ENCODE data around the gene MALAT1. TPM values are rescaled to one million over a fixed set of nuclear protein-coding genes. Genes with fewer than 3 reads are reported as not detected.

The MALAT1 gene
- total RNA-seq, 1 experiment from 2014 or later = 6,000 TPM

DNA sequence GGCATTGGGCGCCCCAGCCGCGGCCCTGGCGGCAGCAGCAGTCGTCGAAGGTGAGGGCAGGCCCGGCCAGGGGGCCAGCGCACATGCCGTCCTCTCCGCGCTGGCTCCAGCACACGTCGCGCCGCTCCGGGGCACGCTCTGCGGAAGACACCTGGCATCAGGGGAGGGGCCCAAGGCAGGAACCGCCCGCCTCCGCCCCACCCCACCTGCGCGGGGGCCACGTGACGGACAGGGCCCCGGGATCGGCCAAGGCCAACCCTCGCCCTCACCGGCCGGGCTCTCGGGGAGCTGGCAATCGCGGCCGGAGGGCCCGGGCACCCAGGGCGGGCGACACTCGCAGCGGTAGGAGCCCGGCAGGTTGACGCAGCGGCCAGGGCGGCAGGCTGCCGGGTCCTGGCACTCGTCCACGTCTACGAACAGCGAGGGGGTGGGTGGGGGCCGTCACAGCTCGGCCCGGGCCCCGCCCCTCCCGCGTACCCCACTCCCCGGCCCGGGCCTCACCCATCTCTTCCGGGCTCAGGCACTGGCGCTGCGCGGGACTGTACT is 41.0 kb downstream of the MALAT1 start:
- H3K27me3 ChIP-seq (ENCODE audit: insufficient read depth, low read length) = no peaks in the 10 kb centered on the region
- no peaks in the 10 kb centered on the region for H4K20me1 ChIP-seq (ENCODE audit: insufficient read depth)
- no peaks in the 10 kb centered on the region for H3K9me2 ChIP-seq (ENCODE audit: insufficient read depth)
- H3K4me1 ChIP-seq (ENCODE audit: control insufficient read depth in 1 of 2, insufficient read depth in 2 of 2, low read length in 2 of 2) = peaks cover 13 to 39% of the 10 kb centered on the region in 2 experiments; a peak in 3 of 4 replicates
- peak overlapping the region; percentile 94 for H3K4me2 ChIP-seq (ENCODE audit: low read length)
- H3K4me3 ChIP-seq (replicated peaks in 1 of 2; ENCODE audit: low read depth in 1 of 2, low read length in 2 of 2) = peak overlapping the region; percentile 68 to 85
- peak; percentile 62 for DNase-seq (ENCODE audit: low read depth, low spot score)
- TF ChIP-seq POLR2A (IDR thresholded peaks at IDR 0.05; ENCODE audit: borderline replicate concordance, extremely low read depth, insufficient read depth, insufficient read length) (peak; percentile 58), ZFX (IDR thresholded peaks at IDR 0.05) (peak; percentile 75; the same call in 1 of the 2 replicates), SP1 (IDR thresholded peaks at IDR 0.05; ENCODE audit: low read depth) (no peak), POLR2AphosphoS5 (IDR thresholded peaks at IDR 0.05; ENCODE audit: low read depth, low read length) (peak; percentile 64), CEBPB (IDR thresholded peaks at IDR 0.05; ENCODE audit: low read depth) (no peak)
- peak overlapping the region; percentile 82 for H3K9ac ChIP-seq (ENCODE audit: low read length)
- ChIA-PET RAD21 (ENCODE audit: low non-redundant PET in 1 of 2, low total read pairs in 2 of 2, uncharacterized antibody in 2 of 2, unreplicated experiment in 2 of 2) (interaction anchor here (0.6 to 3.3 kb wide), 15 partner anchors 10 to 443 kb away, joined by 3 to 32 read pairs (median 4); partner anchors contain the start of genes FAM89B (in 2 of the 2), SCYL1 (in 1 of the 2) and ZNRD2 (in 1 of the 2)), POLR2A (interaction anchor here (0.7 to 2.8 kb wide), 13 partner anchors 15 to 117 kb away, joined by 3 to 16 read pairs (median 6); partner anchors contain the start of genes FAM89B, LTBP3, MALAT1 and NEAT1), CTCF (interaction anchor here (0.6 to 4.6 kb wide), 14 partner anchors 11 to 505 kb away, joined by 3 to 89 read pairs (median 4); partner anchors contain the start of genes EHBP1L1, FAM89B, KCNK7 and LTBP3)
- H3K79me2 ChIP-seq (ENCODE audit: insufficient read depth, low read length) = peaks cover 24% of the 10 kb centered on the region
- H3K27ac ChIP-seq (ENCODE audit: low read depth, low read length) = peak overlapping the region; percentile 100
- H2AFZ ChIP-seq (ENCODE audit: low read depth, low read length, poor library complexity, severe bottlenecking) = no peak overlapping the region
- peaks cover 3 to 4% of the 10 kb centered on the region in 2 experiments; a peak in 3 of 4 replicates for H3K36me3 ChIP-seq (ENCODE audit: control insufficient read depth in 1 of 2, insufficient read depth in 2 of 2, low read length in 2 of 2)
- peak; percentile 74 for ATAC-seq
- BruUV-seq (replicated peaks) = no TSS peak
- H3K9me3 ChIP-seq (ENCODE audit: control insufficient read depth in 1 of 2, insufficient read depth in 1 of 2, low read depth in 1 of 2, low read length in 2 of 2) = no peaks in the 10 kb centered on the region
- intact Hi-C loops (cut with micrococcal nuclease) = loop anchor here (1.0 kb wide), 1 partner anchor 30 kb away; the partner anchor contains the start of gene ZNRD2

DNA sequence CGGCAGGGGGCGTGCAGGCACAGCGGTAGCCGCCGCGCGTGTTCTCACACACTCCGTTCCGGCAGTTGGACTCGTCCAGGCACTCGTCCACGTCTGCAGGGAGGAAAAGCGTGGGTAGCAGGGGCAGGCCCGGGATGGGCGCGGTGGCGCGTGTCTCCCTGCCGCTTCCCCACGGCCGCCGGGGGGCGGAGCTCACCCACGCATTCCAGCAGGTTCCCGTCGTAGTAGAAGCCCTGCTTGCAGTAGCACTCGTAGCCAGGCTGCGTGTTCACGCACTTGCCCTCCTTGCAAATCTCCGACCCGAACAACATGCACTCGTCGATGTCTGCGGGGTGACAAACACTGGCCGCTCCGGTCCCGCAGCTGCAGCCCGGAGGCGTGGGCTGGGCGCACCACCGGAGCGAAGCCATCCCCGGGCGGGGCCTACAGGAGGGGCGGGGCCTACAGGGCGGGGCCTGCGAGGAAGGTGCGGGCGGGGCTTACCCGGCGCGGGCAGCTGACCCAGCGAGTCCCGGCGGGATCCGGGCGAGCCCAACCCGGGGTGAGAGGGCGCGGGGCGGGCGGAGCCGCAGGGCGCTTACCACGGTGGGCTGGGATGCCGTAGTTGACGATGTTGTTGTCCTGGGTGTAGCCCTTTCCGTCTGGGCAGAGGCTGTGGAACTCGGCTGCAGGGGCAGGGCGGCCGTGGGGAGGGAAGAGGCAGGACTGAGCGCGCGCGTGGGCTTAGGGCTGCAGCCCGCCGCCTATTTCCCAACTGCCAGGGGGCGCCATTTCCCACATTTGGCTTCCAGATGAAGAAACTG is 41.6 kb downstream of the MALAT1 start:
- Histone ChIP-seq H3K4me3 (replicated peaks in 1 of 2; ENCODE audit: low read depth in 1 of 2, low read length in 2 of 2) (peak overlapping the region; percentile 68 to 85), H3K4me1 (ENCODE audit: control insufficient read depth in 1 of 2, insufficient read depth in 2 of 2, low read length in 2 of 2) (peaks cover 13 to 39% of the 10 kb centered on the region in 2 experiments; a peak in 3 of 4 replicates), H3K9me3 (ENCODE audit: control insufficient read depth in 1 of 2, insufficient read depth in 1 of 2, low read depth in 1 of 2, low read length in 2 of 2) (no peaks in the 10 kb centered on the region), H4K20me1 (ENCODE audit: insufficient read depth) (no peaks in the 10 kb centered on the region), H3K36me3 (ENCODE audit: control insufficient read depth in 1 of 2, insufficient read depth in 2 of 2, low read length in 2 of 2) (peaks cover 3 to 8% of the 10 kb centered on the region in 2 experiments; a peak in 3 of 4 replicates), H3K4me2 (ENCODE audit: low read length) (peak overlapping the region; percentile 94), H3K9me2 (ENCODE audit: insufficient read depth) (no peaks in the 10 kb centered on the region), H3K27me3 (ENCODE audit: insufficient read depth, low read length) (no peaks in the 10 kb centered on the region), H3K79me2 (ENCODE audit: insufficient read depth, low read length) (peaks cover 24% of the 10 kb centered on the region), H3K9ac (ENCODE audit: low read length) (peak overlapping the region; percentile 82), H3K27ac (ENCODE audit: low read depth, low read length) (peak overlapping the region; percentile 100), H2AFZ (ENCODE audit: low read depth, low read length, poor library complexity, severe bottlenecking) (no peak overlapping the region)
- intact Hi-C loops (cut with micrococcal nuclease) = loop anchor here (1.0 kb wide), 1 partner anchor 30 kb away; the partner anchor contains the start of gene ZNRD2
- ATAC-seq = peak; percentile 73
- BruUV-seq (replicated peaks) = no TSS peak
- ChIA-PET RAD21 (ENCODE audit: low non-redundant PET in 1 of 2, low total read pairs in 2 of 2, uncharacterized antibody in 2 of 2, unreplicated experiment in 2 of 2) (interaction anchor here (0.6 to 3.3 kb wide), 12 partner anchors 11 to 444 kb away, joined by 3 to 32 read pairs (median 4); partner anchors contain the start of genes FAM89B (in 2 of the 2), SCYL1 (in 1 of the 2) and ZNRD2 (in 1 of the 2)), POLR2A (interaction anchor here (0.7 to 2.8 kb wide), 18 partner anchors 11 to 118 kb away, joined by 3 to 16 read pairs (median 4); partner anchors contain the start of genes EHBP1L1, FAM89B, LTBP3 and MALAT1), CTCF (interaction anchor here (0.6 to 4.6 kb wide), 16 partner anchors 11 to 505 kb away, joined by 3 to 89 read pairs (median 4); partner anchors contain the start of genes EHBP1L1, FAM89B, KCNK7 and LTBP3)
- DNase-seq (ENCODE audit: low read depth, low spot score) = peak; percentile 64
- TF ChIP-seq TCF7L2 (IDR thresholded peaks at IDR 0.05; ENCODE audit: borderline replicate concordance, extremely low read depth, insufficient read depth, insufficient read length) (no peak), JUND (IDR thresholded peaks at IDR 0.05) (no peak), ELF1 (IDR thresholded peaks at IDR 0.05; ENCODE audit: borderline replicate concordance, low read depth) (no peak), POLR2AphosphoS5 (IDR thresholded peaks at IDR 0.05; ENCODE audit: low read depth, low read length) (0 out of 2 replicates have a peak, but pooled peaks have one; percentile 7), CEBPB (IDR thresholded peaks at IDR 0.05; ENCODE audit: low read depth) (no peak), FOSL1 (IDR thresholded peaks at IDR 0.05; ENCODE audit: low read depth) (no peak)
- TF ChIP-seq, protein P1, sequence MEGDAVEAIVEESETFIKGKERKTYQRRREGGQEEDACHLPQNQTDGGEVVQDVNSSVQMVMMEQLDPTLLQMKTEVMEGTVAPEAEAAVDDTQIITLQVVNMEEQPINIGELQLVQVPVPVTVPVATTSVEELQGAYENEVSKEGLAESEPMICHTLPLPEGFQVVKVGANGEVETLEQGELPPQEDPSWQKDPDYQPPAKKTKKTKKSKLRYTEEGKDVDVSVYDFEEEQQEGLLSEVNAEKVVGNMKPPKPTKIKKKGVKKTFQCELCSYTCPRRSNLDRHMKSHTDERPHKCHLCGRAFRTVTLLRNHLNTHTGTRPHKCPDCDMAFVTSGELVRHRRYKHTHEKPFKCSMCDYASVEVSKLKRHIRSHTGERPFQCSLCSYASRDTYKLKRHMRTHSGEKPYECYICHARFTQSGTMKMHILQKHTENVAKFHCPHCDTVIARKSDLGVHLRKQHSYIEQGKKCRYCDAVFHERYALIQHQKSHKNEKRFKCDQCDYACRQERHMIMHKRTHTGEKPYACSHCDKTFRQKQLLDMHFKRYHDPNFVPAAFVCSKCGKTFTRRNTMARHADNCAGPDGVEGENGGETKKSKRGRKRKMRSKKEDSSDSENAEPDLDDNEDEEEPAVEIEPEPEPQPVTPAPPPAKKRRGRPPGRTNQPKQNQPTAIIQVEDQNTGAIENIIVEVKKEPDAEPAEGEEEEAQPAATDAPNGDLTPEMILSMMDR (IDR thresholded peaks at IDR 0.05 in 2 of 3, conservative IDR thresholded peaks at IDR 0.05 in 1 of 3; ENCODE audit: borderline replicate concordance in 1 of 3, insufficient read depth in 1 of 3, low read depth in 2 of 3, low read length in 2 of 3) = peak in 2 of 3 experiments; percentile 82 to 85; a peak in 4 of 6 replicates
- TF ChIP-seq, protein P2, sequence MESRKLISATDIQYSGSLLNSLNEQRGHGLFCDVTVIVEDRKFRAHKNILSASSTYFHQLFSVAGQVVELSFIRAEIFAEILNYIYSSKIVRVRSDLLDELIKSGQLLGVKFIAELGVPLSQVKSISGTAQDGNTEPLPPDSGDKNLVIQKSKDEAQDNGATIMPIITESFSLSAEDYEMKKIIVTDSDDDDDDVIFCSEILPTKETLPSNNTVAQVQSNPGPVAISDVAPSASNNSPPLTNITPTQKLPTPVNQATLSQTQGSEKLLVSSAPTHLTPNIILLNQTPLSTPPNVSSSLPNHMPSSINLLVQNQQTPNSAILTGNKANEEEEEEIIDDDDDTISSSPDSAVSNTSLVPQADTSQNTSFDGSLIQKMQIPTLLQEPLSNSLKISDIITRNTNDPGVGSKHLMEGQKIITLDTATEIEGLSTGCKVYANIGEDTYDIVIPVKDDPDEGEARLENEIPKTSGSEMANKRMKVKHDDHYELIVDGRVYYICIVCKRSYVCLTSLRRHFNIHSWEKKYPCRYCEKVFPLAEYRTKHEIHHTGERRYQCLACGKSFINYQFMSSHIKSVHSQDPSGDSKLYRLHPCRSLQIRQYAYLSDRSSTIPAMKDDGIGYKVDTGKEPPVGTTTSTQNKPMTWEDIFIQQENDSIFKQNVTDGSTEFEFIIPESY (IDR thresholded peaks at IDR 0.05; ENCODE audit: extremely low read depth, insufficient replicate concordance, low read length) = no peak

Data from HCT116 (cell line).